DND-41 (cell line): ENCODE results near the gene AIF1.

Experiments used
- CTCF ChIP-seq: IDR thresholded peaks from 2 replicates; pipeline ENCODE4 v1.5.1; 2012; ENCODE audit warnings: borderline replicate concordance, low read length, moderate library complexity, mild to moderate bottlenecking; ENCODE audit not compliant: poor library complexity, severe bottlenecking; ENCODE audit errors: extremely low read depth
- EZH2 ChIP-seq: IDR thresholded peaks from 3 replicates; pipeline ENCODE4 v1.6.1; 2012; ENCODE audit warnings: borderline replicate concordance, low read depth, mild to moderate bottlenecking, moderate library complexity, low read length, inconsistent platforms; ENCODE audit not compliant: severe bottlenecking

DNA sequence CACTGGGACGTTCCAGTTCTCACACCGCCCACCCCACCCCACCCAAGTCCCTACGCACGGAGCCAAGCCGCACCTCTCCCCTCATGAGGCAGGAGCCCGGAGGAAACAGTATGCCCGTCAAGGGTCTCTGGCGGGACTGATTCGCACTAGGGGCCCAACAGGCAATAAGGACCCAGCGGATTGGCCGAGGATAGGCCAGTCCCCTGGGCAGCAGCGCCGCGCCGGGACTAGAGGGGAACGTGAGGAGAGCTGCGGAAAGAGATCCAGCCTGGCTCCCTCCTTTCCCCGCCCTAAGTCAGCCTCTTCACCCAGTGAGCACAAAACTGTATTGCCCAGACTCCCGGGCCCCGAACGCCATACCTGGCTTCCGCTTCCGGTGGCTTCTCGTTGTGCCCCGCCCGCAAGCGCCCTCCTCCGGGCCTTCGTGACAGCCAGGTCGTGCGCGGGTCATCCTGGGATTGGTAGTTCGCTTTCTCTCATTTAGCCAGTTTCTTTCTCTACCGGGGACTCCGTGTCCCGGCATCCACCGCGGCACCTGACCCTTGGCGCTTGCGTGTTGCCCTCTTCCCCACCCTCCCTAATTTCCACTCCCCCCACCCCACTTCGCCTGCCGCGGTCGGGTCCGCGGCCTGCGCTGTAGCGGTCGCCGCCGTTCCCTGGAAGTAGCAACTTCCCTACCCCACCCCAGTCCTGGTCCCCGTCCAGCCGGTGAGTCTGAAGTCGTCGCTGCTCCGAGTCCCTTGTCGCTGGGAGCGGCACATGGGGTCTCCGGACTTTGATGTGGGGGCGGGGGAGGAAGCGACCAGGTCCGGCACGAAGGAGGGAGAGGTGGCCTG is 50.7 kb downstream of the AIF1 start, which contains the start of gene CSNK2B:
- TF ChIP-seq EZH2 (no peak), CTCF (no peak)
